ENCODE measurements around the gene CD8A. TPM values are rescaled to one million over a fixed set of nuclear protein-coding genes. Genes with fewer than 3 reads are reported as not detected.
"Not testable (repeated sequence)": the region's sequence is repeated elsewhere in the genome, so short reads cannot be mapped to it uniquely, and the experiment has no call there.

The CD8A gene
- total RNA-seq, 1 donor from 2014 or later = 0.44 TPM

DNA sequence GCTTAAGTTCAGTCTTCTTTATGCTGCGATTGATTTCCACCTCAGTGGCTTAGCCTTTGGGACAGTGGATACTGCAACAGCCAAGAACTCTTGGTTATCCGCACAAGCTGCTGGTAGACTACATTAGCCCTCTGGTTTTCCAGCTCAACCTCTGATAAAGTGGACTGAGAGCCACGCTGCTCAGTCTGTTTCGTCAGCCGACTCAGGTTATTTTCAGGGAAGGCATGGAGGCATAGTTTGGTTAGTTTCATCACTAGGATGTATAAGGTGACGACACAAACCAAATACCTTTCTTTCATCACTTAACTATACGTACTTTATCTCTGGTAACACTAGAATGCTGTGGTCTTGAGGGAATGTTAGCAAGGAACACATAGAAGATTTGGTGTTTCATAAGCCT is 14.2 kb downstream of the CD8A start:
- no peak for ATAC-seq

GRCh38 chr2:86775338-86775737 is 15.4 kb downstream of the CD8A start:
- no peak for ATAC-seq

GRCh38 chr2:86774862-86775261 is 15.9 kb downstream of the CD8A start:
- ATAC-seq = no peak

GRCh38 chr2:86772611-86773010 is 18.1 kb downstream of the CD8A start:
- ATAC-seq = peak; percentile 44

DNA sequence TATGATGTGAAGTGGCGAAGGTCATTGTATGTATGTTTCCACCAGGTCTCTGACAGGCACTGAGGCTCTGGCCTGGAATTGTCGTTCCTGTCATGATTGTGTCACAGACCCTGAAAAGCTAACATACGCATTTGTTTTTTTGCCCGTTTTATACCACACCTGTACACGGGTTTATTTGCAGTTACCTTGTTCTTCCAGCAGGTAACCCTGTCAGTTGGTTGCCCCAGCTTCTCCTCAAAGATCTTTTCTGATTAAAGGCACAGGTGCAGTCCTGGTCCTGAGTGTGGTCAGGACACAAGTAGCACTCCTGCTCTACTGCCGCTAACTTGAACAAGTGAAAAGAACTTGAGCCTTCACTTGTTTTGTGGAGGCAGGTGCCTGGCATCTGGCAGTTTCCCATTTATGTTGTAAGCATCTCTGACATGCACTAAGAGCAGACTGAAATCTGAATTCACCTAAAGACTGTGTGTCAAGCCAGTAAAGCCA is 19.9 kb downstream of the CD8A start:
- ATAC-seq = no peak

DNA sequence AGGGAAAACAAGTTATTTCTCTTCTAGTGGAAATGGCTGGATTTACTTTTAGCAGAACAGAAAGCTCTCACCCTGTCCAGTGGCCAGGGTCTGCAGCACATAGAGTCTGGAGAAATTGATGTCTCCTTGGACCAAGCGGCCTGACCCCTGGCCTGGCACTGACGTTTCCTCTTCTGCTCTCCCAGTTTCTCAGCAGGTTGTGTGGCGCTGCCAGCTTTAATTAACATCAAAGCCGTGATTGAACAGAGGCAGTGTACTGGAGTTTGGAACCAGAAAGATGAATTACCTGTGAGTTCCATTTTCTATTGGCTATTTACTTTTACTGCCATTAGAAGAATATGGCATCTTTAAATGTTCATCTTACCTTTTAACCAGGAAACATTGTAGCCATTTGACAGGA is 20.9 kb downstream of the CD8A start:
- ATAC-seq = no peak

DNA sequence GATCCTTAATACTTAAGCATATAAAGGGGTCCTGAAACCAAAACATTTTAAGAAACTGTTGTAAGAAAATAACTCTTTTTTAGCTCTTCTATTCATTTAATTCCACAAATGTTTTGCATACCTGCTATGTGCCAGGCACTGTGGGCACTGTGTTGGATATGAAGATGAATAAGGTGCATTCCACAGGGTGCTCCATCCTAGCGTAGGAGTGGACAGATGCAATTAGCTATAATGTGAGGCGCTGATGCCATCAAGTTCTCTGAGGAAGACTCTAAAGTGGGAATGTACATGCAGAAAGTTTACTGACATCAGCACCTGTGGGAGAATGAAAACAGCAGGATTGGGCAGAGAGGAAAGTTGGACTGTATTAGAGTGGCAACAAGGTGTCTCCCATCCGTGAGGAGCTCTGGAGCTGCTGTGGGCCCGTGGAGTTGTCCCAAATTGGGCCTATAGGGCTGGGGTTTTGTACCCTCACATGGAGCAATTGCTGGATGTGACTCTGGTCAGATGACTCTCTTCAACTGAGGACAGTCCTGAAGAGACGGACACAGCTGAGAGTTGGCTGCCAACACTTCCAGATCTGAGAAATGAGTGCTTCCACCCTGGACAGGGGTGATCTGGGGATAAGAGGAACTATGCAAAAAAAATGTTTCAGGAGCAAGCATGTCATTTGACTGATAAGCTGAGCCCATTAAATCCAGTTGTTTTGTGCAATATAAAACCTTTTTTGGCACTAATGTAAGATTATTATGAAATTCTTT is 22.3 kb downstream of the CD8A start:
- no peak for ATAC-seq

DNA sequence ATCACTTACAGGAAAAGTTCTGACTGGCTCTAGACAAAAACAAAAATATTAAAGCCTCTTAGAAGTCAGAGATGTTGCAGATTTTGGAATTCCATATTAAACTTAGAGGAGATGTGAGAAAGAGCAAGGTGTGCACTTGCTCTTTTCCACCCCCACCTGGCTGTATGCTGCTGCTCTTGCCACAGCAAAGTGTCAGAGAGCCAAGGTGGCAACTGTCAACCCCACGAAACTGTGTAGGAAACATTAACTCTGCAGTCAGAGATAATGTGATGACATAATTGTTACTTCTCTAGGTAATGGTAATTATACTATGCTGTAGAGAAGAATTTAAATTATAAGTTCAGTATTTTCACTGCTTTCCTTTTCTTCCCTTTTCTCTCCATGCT is 25.4 kb downstream of the CD8A start:
- ATAC-seq = no peak

GRCh38 chr2:86764661-86765309 is 25.9 kb downstream of the CD8A start:
- ATAC-seq = peak; percentile 57

DNA sequence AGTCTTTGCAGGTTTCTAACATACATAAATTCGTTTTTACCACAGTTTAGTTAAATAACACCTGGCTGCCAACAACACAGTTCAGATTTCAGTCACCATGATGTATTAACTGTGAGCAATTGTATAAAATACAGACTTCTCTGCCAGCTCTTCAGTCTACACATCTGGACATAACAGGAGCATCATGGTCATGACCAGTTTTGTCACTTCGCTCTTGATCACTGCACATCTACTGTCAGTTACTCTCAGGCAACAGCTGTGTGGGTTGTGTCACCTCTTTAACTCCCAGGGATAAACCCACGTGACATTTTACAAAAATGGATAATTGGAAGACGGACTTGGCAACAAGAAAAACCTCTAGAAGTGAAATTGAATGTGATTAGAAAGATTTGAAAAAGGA is 30.3 kb downstream of the CD8A start:
- no peak for ATAC-seq

- ATAC-seq = no peak
These were observed 32.3 kb downstream of the CD8A start for GRCh38 chr2:86758405-86758804.

DNA sequence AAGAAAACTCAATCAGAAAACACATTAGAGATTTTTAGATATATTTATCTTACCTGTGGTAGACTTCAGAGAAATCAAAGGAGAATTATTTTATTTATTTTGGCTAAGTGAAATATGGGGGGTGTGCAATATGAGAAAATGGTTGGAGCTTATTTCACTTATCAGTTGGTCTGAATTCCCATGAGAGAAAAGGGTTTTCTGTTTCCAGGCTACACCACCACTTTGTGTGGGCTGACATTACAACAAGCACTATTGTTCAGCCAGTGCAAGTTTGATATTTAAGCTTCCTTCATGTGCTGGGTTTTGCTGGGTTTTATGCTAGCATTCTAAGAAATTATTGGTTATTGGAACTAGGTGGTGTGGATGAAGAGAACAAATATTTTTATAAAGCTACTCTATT is 37.1 kb downstream of the CD8A start:
- no peak for ATAC-seq

- no peak for ATAC-seq
These were observed 37.8 kb downstream of the CD8A start for GRCh38 chr2:86752934-86753333.

DNA sequence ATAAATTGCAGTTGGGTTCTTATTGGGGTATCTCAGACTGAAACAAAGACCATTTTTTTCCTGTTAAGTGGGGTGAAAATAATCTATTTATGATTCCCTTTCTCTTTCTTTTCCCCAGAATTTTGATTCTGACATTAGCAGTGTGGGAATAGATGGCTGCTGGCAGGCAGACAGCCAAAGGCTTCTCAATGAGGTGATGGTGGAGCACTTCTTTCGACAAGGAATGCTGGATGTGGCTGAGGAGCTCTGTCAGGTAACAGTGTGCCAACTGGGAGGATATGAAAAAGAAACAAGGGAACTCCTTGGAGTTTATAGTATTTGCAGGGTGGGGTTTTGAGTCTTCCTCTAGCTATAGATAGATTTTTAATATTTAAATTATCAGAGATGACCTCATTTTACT is 38.9 kb downstream of the CD8A start:
- ATAC-seq = no peak

DNA sequence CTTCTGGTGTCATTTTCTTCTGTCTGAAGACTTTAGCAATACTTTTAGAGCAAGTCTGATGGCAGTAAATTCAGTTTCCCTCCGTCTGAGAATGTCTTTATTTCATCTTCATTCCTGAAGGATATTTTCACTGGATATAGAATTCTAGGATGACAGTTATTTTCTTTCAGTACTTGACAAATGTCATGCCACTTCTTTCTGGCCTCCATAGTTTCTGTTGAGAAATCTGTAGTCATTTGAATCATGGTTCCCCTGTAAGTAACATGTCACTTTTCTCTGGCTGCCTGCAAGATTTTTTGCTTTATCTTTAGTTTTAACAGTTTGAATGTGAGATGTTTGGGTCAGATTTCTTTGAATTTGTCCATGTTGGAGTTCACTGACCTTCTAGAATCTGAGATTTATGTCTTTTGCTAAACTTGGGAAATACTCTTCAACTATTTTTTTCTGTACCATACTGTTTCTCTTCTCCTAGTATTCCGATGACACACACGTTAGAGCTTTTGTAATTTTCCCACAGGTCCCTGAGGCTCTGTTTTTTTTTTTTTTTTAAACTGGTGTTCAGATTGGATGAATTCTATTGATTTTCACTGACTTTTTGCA is 40.4 kb downstream of the CD8A start:
- no peak for ATAC-seq

DNA sequence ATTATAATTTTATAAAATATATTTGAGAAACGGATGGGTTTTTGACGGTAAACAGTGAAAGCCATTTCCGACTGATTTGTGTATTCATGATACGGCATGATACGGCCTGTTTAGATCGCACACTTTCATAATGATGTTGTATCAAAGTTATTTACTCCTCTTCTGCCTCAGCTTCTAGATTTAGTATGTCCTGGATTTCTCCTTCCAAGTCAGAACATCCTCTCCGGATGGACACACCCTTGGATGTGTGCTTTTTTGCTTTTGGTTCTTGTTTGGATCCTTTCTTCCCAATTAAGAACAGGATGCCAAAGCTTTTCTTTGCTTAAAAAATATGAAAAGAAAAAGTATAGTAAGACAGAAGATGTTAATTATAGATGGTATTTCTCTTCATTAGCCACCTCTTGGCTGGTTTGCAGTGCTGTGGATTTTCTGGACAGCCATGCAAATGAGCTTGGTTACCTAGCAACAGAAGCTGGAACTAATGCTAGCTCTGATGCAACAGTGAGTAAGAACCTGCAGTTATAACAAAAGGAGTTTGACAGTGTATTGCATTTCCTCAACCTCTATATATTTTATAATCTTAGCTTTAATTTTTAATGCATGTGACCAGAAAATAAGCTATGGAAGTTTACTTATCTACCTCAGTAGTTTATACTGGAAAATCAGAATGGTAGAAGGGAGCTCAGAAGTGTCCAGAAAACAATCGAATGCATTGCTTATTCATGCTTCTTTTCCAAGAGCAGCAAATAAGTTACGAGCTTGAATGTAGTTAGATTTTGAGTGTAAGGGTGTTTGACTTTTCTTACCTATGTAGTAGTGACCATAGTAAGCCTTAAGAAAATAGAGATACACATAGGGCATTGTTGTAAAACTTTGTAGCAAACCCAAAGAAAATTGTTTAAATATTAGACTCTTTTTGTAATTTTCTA is 42.7 kb downstream of the CD8A start:
- peak; percentile 85 for ATAC-seq

- peak; percentile 14 for ATAC-seq
These were observed 43.8 kb downstream of the CD8A start for GRCh38 chr2:86746939-86747338.

DNA sequence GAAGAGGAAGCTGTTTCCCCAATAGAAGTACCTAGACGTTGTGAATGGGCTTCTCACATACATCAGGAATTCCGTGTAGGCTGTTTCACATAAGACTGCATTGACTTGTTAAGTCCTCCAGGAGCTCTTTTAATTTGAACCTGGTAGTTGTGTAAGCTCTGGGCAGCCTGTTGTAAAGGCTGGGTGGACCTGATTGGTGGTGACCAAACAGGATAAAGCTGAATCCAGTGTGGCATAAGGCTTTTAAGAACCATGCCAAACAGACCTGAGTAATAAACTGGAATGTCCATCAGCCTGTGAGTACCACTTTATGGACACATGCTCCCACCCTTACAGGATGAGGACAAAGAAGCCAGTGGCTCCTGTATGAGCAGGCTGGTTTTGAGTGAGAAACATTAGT is 46.6 kb downstream of the CD8A start:
- ATAC-seq = peak; percentile 72

- ATAC-seq = peak; percentile 81
These were observed 48.7 kb downstream of the CD8A start for GRCh38 chr2:86741889-86742498.

- ATAC-seq = not testable (repeated sequence)
These were observed 50.8 kb downstream of the CD8A start for GRCh38 chr2:86739889-86740288.

GRCh38 chr2:86739485-86739884 is 51.2 kb downstream of the CD8A start:
- ATAC-seq = not testable (repeated sequence)

DNA sequence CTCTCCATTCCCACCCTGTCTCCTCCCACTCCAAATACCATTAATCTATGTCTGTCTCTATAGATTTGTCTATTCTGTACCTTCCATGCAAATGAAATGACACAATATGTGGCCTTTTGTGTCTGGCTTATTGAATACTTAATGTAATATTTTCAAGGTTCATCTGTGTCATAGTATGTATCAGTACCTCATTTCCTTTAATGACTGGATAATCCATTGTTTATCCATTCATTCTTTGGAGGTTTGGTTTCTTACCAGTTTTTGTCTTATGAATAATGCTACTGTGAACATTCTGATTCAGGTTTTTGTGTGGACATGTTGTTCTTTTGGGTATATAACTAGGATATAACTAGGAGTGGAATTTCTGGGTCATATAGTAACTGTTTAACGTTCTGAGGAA is 55.8 kb downstream of the CD8A start:
- ATAC-seq = peak; percentile 94

Measured in esophagus mucosa (tissue), 1 donor.